GM18507 (cell line): ENCODE measurements around the gene XRCC5.
"Not testable (repeated sequence)": the region's sequence is repeated elsewhere in the genome, so short reads cannot be mapped to it uniquely, and the experiment has no call there.

ENCODE experiments used
- DNase-seq: peaks from one replicate; pipeline ENCODE4 v3.0.0; 2011; ENCODE audit warnings: low read depth; ENCODE audit not compliant: insufficient read length; ENCODE audit errors: extremely low spot score
- FAIRE-seq: peaks from 2 replicates; lab custom pipeline; 2011; peaks lifted over from hg19 to GRCh38; lab: Jason Lieb, UNC

Gene XRCC5

DNA sequence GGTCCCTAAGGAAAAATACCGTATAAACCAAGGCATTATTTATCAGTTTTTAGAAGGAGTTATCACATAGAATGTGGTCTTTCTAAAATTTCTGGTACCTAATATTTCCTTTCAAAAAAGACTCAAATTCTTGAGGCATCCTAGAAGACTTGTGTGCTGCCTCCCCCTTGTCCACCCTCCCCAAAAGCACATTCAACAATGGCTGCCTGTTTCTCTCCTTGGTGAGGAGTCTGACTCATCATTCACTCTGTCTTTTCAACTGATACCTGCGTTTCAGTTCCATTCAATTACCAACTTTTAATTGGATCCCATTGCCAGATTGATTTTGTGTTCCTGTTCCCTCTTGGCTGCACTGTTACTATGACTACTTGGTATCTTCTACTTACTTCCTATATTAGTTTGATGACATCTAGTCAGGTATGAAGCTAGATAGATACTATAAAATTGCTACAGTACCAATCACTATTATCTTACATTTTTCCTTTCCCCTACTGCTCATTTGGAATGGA is 72.9 kb downstream of the XRCC5 start:
- no peak for DNase-seq

DNA sequence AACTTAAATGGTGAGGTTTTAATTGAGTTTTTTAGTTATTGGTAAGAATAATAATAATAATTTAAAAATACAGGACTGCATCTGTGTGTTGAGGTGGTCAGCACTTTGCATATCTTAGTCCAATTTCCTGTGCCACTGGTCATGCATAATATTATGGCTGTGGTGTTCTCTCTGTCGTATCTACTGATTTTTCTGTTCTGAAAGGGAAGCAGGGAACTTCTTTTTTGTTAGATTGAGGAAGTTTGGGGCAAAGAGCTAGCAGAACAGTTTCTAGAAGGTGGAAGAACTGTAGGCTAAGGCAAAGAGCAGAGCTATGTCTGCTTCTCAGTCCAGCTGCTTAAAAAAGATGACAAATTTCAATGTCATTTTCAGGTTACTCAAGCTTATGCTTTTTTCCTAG is 74.3 kb downstream of the XRCC5 start:
- FAIRE-seq (no peak), DNase-seq (no peak)

More for the DNA sequence above, 72.9 kb downstream of the XRCC5 start:
- FAIRE-seq, result peak; percentile 15

DNA sequence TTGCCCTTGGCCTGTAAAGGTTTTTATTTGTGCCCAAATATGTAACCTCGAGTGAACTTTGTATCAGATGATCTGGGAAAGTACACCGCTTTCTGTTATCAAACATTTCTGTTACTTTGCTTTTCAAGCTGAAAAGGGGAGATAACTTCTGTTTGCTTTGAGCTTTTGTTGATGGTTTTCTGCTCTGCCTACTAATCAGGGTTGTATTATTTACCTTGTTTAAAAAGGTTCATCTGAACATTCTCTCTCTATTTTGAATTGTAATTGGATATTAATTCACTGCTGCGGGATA is 79.4 kb downstream of the XRCC5 start:
- FAIRE-seq, result no peak
- no peak for DNase-seq

DNA sequence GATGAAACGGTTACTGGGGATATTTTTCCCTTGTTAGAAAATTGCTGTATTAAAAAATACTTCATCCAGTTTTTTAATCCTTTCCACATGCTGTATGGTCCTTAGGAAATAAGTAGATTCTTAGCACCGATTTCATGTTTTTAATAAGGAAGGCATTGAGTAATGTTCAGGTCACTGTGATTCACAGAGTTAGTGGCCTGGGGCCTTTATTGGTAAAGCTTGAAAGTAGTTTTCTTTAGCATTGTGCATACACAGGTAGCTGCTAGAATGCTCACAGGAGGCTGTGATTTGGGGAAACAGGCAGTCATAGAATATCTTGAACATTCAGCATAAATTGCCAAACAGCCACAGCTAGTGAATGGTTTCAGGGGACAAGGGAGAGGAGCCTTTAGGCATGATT is 79.8 kb downstream of the XRCC5 start:
- DNase-seq, result no peak

DNA sequence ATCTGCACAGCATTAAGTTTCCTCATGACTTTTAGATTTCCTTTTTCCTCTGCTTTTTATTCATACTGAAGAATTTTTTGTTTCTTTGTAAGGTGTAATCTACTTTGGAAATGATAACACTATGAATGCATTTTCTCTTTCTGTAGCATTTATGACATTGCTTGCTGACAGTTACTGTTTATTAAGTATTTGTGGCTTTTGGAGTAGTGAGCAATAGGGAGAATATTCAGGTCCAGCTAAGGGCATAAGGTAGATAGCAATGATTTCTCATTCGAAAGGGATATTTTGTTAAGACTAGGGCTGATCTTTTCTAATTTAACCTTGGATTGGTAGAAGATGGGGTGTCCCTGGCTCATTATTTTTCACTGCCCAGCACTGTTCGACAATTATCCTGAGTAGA is 80.3 kb downstream of the XRCC5 start:
- DNase-seq, result no peak
- FAIRE-seq, result no peak

More for the DNA sequence above, 79.8 kb downstream of the XRCC5 start:
- FAIRE-seq, result no peak

DNA sequence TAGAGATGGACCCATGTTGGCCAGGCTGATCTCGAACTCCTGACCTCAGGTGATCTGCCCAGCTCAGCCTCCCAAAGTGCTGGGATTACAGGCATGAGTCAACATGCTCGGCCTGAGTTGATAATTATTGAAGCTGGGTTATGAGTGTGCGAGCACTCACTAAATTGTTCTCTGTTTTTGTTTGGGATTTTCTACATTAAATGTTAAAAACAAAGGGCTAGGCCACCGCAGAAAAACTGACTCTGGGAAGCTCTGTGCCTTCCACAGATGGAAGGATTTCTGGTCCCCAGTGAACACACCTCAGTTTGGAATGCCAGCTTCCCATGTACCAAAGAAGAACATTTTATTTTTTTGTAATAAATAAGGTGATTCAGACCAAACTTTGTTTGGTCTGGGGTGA is 83.0 kb downstream of the XRCC5 start:
- no peak for FAIRE-seq

DNA sequence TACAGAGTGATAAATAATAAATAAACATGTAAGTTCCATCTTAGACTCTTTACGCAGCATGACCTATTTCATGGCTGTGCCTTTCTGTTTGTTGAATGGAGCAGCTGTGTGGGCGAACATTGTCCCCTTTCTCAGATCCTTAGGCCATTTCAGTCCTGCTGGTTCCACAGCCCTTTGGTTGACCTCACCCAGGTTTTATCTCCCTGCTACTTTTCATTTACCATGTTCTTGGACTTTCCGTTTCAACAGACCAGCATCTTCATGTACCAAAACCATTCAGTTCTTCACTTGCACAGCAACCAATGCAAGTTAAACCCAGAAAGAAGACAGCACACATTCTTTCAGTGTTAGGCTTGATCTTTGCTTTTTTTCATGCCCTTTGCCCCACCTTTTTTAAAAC is 83.8 kb downstream of the XRCC5 start:
- no peak for FAIRE-seq
- no peak for DNase-seq

More for the DNA sequence above, 83.0 kb downstream of the XRCC5 start:
- no peak for DNase-seq

DNA sequence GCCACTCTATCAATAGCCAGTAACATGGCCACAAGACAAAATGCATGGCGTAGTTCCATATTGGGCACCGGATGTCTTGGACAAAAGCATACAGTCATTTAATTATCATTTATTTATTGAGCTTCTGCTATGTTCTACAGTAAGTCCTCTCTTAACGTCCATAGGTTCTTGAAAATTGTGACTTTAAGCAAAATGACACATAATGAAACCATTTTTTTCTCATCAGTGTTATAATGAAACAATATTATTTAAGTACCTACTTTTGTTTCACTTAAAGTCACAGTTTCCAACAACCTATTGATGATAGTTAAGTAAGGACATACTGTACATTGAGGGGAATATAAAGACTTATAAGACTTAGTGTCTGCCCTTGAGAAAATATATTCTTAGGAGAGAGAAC is 84.9 kb downstream of the XRCC5 start:
- DNase-seq (no peak), FAIRE-seq (peak; percentile 53)

DNA sequence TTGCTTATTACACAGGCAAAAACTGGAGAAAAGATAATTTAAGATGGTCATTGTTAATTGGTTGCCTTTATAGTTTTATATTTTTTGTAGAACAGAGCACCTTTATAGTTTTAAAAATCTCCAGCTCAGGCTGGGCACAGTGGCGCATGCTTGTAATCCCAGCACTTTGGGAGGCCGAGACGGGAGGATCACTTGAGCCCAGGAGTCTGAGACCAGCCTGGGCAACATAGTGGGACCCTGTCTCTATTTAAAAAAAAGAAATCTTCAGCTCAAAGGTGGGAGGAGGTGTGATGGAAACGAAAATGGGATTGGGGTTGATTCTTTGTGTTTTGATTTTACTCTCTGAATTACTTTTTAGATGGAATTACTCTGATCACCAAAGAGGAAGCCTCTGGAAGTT is 85.4 kb downstream of the XRCC5 start:
- no peak for DNase-seq
- FAIRE-seq, result no peak

DNA sequence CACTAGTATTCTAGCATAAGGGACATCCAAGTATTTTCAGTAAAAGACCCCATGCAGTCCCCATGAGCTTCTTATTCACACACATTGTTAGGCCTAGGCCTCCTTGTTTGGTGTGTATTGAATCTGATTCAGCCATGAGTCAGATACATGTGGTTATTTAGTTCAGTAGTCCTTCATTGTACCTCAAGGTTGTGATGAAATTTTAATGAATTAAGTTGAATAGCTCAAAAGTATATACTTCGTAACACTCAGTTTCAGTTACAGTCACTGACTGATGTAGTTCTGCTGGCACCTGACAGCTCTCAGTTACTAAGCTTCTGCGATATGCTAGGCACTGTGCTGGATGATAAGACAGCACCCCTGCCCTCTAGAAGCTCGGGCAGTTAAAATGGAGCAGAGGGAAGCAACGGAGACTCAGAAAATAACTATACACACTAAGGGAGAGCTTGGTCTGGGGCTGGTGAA is 86.4 kb downstream of the XRCC5 start:
- DNase-seq (no peak), FAIRE-seq (no peak)

DNA sequence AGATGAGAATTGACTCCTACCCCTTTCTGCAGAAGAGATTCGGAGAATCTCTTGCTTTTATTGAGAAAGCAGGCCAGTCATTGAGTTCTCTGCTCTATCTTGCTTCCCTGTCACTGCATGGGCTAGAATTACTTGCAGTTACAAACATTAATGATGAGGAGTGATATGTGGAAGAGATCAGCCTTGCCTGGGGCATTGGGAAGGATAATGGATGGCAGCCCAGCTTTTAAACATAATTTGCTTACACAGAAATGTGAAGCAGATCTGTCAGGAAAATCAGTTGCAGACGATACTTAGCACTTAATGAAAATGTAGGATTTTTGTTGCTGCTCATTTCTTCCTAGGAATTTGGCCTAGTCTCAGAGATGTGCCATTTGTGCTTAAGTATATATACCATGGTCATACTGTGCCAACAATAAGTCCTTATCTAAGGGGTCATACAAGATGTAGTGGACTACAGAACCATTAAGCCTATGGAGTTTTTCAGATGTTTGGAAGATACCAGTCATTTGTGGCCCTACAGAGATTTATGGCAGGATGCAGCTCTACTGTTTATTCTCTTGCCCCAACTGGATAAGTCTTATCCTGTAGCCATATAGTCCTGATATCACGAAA is 92.7 kb downstream of the XRCC5 start:
- FAIRE-seq (no peak), DNase-seq (no peak)

DNA sequence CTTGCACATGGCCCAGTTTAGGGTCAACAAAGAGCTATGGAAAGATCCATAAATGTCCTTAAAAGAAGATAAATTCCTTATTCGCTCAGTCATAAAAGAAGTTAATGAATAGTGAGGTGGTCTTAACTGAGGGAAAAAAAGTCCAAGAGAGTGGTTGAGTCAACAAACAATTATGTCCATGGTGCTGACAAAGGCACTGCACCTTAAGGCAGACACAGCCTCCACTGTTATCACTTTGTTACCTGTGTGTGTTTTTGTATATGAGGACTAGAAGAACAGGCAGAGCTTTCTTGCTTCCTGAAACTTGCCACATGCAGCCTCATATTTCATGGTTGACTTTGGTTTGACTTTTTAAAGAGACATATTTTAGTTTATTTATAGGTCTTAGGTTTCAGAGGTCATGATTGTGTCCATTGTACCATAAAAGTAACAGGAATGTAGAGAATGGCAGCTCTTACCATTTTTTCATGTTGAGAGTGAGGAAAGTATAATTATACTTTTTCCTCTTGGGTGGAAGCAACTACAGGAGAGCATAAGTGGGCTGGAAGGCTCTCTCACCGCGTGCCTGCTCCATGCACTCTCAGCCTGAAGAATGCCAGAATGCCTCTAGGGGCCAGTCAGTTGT is 93.6 kb downstream of the XRCC5 start:
- no peak for FAIRE-seq
- DNase-seq, result no peak

DNA sequence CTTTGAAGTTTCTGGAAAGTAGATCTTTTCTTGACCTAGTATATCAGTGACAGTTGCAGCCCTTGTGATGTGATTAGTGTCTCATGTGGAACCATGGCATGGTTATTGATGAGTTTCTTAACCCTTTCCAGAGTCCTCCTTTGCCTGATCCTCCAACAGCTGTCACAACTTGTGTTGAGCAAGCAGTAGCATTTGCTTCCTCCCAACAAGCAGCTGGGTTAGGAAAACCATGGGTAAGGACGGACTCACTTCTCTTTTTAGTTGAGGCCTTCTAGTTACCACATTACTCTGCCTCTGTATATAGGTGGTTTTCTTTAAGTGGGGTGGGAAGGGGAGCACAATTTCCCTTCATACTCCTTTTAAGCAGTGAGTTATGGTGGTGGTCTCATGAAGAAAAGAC is 96.3 kb downstream of the XRCC5 start:
- DNase-seq (no peak), FAIRE-seq (no peak)

DNA sequence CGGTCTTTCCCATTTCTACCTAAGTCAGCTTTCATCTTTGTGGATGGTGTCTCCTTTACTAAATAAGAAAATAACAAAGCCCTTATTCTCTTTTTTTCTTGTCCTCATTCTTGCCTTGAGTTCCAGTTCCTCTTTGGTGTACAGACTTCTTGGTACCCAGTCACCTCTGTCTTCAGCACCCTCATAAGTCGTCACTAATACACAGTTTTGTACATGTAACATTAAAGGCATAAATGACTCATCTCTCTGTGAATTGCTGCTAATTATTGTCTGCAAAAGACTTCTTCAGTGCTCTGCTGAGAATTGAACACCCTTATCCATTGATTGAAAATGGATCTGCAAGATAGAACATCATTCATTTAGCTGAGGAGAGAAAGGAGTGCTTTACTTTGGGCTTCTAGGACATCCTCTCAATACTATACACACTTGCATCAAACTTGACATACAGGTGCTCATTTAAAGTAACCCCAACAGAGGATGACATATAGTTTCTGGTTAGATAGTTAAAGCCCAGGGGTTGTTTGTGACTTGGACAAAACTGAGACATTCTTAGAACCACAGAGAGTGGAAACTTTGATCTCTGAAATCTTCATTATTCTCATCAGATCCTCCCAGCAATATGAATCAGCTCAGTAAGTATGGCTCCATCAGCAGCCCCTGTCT is 97.0 kb downstream of the XRCC5 start:
- DNase-seq, result no peak
- FAIRE-seq, result peak; percentile 47

DNA sequence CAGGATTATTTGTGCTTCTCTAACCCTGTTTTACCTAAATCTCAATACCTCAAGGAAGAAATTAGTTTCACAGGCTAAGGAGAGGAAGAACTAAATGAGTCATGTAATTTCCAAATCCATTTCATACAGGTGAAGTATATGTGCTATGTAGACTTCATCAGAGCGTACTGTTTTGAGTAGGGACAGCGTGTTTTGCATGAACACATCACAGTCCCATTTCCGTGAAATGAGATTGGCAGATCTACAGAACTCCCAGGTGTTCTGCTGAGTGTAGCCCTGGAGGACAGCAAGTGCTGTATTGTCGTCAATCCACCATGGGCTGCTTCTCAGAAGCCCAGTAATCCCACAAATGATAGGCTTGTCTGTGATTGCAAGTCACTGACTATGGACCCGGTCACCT is 97.7 kb downstream of the XRCC5 start:
- FAIRE-seq (no peak), DNase-seq (no peak)

DNA sequence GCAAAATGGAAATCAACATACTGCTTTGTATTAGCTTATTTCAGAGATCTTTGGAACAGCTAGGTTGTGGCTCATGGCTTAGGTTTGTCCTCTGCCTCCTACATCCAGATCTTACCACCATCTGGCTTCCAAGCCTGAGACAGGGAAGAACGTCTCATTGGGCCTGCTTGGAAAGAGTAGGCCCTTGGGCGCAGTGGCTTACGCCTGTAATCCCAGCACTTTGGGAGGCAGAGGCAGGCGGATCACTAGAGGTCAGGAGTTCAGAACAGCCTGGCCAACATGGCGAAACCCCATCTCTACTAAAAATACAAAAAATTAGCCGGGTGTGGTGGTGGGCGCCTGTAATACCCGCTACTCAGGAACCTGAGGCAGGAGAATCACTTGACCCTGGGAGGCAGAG is 99.5 kb downstream of the XRCC5 start:
- not testable (repeated sequence) for FAIRE-seq

DNA sequence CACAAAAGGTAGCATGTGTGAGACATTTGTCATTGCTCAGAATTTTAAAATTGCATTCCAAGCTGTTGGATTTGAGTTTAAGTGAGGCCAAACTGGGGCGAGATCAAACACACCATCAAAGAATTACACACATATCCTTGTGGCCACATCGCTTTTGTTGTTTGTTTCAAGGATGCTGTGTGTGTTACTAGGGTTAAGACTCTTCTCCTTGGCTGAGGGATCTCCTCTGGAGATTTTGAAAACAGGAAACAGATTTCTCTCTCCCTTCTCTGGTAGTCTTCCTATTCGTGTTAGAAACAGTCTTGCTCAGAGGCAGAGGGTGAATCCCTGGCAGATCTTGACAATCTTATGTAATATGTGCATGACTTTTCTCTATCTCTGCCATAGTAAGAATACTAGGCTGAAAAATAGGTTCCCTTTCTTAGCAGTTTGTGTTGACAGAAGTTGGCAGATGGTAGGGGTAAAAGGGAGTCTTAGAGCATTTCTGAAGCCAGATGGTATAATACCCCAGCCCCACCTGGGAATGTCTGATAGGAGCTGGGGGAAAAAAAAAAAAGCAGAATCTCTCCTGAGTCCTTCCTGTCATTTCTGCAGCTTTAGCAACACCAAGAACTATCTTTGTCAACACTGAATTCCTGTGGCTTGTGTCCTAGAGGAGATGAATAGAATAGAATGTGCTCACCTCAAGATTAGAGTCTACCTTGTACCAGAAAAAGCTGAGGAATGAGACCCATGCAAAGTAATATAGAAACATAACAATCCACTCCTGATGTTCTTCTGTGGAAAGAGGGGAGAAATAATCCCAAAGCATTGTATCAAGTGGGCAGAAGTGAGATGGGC is 101.8 kb downstream of the XRCC5 start:
- FAIRE-seq (no peak), DNase-seq (no peak)

More for the DNA sequence above, 99.5 kb downstream of the XRCC5 start:
- DNase-seq, result not testable (repeated sequence)

DNA sequence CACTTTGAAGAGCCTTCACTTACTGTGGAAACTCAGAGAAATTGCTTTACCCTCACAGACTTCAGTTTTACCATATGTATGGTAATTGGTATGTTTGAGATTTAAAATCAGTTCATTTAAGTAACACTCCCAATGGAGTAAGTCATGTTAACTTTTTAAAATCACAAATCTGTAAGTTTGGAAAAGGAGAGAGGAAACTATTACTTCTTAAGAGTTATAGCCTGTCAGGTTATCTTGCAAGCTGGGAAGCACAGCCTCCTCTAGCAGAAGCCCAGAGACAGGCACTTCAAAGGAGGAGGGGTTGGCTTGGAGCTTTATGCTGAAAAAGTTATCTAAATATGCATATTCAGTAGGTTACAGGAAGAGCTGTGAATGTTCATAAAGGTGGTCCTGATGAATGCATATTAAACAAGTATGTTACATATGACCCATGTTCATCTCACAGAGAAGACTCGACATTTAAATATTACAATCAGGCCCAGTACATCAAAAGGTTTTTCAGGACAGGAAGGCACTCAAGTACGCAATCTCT is 102.5 kb downstream of the XRCC5 start:
- FAIRE-seq (no peak), DNase-seq (no peak)

DNA sequence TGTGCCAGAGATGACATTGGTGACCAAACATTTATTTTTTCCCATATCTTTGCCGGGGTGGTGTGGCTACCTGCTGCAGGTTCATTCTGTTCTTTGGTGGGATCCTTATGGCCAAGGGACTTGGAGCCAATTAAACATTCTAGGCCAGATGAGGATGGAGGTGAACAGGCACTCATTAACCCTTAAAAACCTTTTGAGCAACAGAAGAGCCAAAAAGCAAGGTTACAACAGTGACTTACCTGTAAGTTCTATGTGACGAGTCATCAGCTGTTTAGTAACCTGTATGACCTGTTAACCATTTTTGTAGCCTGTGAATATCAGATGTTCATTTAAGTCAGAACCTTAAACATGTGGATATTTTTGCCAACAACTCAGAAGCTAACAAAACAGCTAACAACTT is 105.6 kb downstream of the XRCC5 start:
- no peak for FAIRE-seq
- no peak for DNase-seq
